Activated naive CD4-positive, alpha-beta T cell treated with anti-CD3 and anti-CD28 coated beads, Interleukin-2, amount 10 ng/mL, durations not matched to agents 7 days and 5 days (primary cell): ENCODE measurements around the gene DACH1.
"Not testable (repeated sequence)": the region's sequence is repeated elsewhere in the genome, so short reads cannot be mapped to it uniquely, and the experiment has no call there.

Experiments
- CTCF ChIA-PET: fragments of 350-600 bp; sonication (Branson Sonifier 250); formaldehyde crosslinking; loops from one replicate; lab custom pipeline; 2021; ENCODE audit warnings: antibody characterized with exemption; lab: Charles Lee
- DNase-seq: peaks from one replicate; pipeline ENCODE4 v3.0.0-alpha.2; 2020
- H3K27ac Mint-ChIP-seq: one replicate; pipeline ENCODE4 v1.8.0; 2021; ENCODE audit warnings: mild to moderate bottlenecking, moderate library complexity, mixed read lengths
- H3K27me3 Mint-ChIP-seq: one replicate; pipeline ENCODE4 v1.8.0; 2021; ENCODE audit warnings: mild to moderate bottlenecking, mixed read lengths
- H3K36me3 Mint-ChIP-seq: one replicate; pipeline ENCODE4 v1.8.0; 2021; ENCODE audit warnings: mixed read lengths
- H3K4me1 Mint-ChIP-seq: one replicate; pipeline ENCODE4 v1.8.0; 2021; ENCODE audit warnings: mixed read lengths
- H3K4me3 Mint-ChIP-seq: one replicate; pipeline ENCODE4 v1.8.0; 2021; ENCODE audit warnings: mild to moderate bottlenecking, moderate library complexity, mixed read lengths
- H3K9me3 Mint-ChIP-seq: one replicate; pipeline ENCODE4 v1.8.0; 2021; ENCODE audit warnings: mixed read lengths

Gene DACH1

DNA sequence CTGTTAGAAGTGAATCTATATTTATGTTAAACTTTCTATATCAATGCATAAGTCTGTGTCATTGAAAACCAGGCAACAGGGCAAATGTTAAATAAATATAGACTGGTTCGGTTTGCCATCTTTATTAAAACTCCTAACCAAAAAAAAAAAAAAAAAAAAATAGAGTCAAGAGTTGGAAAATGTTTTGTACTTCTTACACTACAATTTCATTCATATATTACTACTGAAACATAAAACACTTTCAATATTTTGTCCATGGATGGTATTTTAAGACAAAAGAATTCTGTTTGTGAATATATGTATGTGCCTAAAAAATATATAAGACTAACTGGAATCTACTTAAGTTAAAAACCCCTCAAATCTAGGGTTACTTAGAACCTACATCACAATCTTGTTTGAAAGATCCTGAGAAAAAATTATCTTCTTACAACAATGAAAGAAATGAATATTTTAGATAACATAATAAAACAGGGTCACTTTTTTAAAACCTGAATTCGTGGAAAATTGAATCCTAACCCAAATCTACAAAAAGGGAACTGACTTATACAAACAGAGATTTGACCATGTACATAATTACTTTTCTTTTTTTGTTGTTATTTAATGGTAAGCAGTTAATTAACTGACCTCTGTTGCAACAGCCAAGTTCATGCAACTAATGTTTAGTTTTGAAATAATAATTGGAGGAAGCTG lies 5.1 kb downstream of the DACH1 start:
- Mint-ChIP-seq H3K27me3 (peaks cover 36% of the 10 kb centered on the region), H3K9me3 (no peaks in the 10 kb centered on the region), H3K36me3 (peaks cover 4% of the 10 kb centered on the region), H3K27ac (no peak overlapping the region), H3K4me1 (peaks cover 16% of the 10 kb centered on the region), H3K4me3 (no peak overlapping the region)
- CTCF ChIA-PET: no interaction called here
- DNase-seq: no peak

DNA sequence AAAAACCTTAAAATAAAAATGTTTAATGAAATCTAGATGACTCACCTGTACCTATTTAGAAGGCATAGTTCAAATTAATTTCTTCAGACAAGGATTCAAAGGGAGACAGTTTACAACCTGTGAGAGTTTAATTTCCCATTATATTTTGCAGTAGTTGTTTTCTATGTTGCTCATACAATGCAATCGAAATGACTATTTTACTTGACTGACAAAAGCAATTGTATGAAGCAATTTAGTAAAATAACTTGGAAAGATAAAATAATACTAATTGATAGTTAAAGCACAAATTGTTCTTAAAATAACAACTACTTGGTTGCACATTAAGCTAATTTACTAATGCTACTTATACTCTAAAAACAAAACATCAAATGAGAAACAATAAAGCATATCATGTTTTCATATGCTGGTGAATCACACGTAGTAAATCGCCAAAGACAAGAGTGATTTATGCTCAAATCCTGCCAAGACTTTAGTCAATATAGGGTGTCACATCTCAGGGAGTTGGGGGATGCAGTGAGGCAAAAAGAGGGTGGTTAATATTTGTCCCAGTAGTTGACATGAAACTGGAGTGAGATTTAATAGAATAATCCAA lies 6.4 kb downstream of the DACH1 start:
- Mint-ChIP-seq H3K27me3 (peaks cover 23% of the 10 kb centered on the region), H3K27ac (no peak overlapping the region), H3K4me1 (peaks cover 9% of the 10 kb centered on the region), H3K36me3 (peaks cover 4% of the 10 kb centered on the region), H3K9me3 (no peaks in the 10 kb centered on the region), H3K4me3 (no peak overlapping the region)
- no peak for DNase-seq
- CTCF ChIA-PET: no interaction called here

DNA sequence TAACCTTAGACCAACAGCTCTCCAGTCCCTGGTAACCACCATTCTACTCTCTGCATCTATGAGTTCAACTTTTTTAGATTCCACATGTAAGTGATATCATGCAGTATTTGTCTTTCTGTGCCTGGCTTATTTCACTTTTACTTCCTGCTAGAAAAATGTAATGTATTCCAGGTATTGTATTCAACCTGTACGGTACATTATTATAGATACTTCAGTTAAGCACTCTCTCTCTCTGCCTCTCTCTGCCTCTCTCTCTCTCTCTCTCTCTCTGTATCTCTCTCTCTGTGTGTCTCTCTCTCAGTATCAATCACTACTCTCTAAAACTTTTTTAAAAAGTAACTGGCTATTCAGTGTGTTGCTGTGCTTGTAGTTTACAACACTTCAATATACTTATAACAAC lies 8.4 kb downstream of the DACH1 start:
- H3K4me1 Mint-ChIP-seq: no peaks in the 10 kb centered on the region
- no peak overlapping the region for H3K4me3 Mint-ChIP-seq
- no peaks in the 10 kb centered on the region for H3K9me3 Mint-ChIP-seq
- H3K36me3 Mint-ChIP-seq: no peaks in the 10 kb centered on the region
- no peak overlapping the region for H3K27ac Mint-ChIP-seq
- no peak for DNase-seq
- peaks cover 3% of the 10 kb centered on the region for H3K27me3 Mint-ChIP-seq
- CTCF ChIA-PET: no interaction called here

DNA sequence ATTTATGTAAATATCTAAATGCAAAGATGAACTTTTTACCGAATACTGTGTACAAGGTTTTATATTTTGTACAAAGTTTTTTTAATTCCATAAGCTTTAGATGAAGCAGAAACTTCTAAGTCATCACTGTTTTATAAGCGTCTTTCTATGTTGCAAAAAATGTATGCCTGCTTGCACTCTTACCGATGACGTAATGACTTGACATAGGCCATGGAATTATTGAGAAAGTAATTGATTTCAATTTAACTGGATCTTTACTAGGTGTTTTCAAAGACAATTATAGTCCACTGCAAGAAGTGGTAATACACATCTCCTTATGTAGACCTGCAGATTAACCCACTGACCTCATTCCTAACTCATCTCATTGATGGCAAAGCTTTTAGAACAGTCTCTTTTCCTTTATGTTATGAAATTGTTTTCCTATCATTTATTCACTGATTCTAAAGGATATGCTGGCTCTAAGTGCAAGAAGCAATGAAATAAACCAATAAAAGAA lies 10.4 kb downstream of the DACH1 start:
- CTCF ChIA-PET: no interaction called here
- no peaks in the 10 kb centered on the region for H3K36me3 Mint-ChIP-seq
- no peak overlapping the region for H3K4me3 Mint-ChIP-seq
- no peaks in the 10 kb centered on the region for H3K9me3 Mint-ChIP-seq
- no peak overlapping the region for H3K27ac Mint-ChIP-seq
- H3K27me3 Mint-ChIP-seq: no peaks in the 10 kb centered on the region
- no peaks in the 10 kb centered on the region for H3K4me1 Mint-ChIP-seq
- DNase-seq: no peak

DNA sequence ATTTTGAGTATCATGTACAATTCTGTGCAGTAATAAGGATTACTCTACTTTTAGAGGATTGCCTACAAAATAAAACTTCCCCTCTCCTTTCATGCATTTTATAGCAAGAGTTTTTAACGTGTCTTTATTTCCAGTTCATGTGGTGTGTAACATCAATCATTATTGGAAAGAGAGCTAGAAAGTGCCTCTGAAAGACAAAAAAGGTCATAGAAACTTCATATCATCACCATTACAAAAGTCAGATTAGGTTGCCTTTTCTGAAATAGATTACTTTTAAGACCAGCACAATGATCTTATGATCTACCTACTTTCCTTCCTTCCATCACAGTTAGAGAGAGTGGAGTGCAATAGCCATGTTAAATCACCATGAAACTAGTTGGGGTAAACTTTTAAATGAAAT lies 12.6 kb downstream of the DACH1 start:
- no peak overlapping the region for H3K27ac Mint-ChIP-seq
- no peaks in the 10 kb centered on the region for H3K9me3 Mint-ChIP-seq
- no peaks in the 10 kb centered on the region for H3K4me1 Mint-ChIP-seq
- CTCF ChIA-PET: no interaction called here
- no peak overlapping the region for H3K4me3 Mint-ChIP-seq
- no peaks in the 10 kb centered on the region for H3K27me3 Mint-ChIP-seq
- no peaks in the 10 kb centered on the region for H3K36me3 Mint-ChIP-seq
- no peak for DNase-seq

DNA sequence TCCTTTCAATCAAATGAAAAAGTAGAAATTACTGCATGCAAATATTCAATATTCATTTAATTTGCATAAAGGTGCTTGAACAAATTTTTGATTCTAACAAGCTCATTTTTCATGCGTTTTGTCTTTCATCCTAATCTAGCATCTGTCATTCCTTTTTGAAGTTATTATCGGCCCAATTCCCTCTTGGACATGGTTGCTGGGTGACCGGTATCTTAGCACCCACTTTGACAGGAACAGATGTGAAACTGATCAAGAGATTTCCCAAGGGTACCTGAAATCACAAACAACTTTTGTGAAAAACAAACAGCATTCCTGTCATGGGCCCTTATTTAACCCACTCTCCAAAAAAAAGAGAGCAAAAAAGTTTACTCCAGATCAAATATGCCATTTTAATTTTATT lies 13.3 kb downstream of the DACH1 start:
- no peak for DNase-seq
- Mint-ChIP-seq H3K9me3 (no peaks in the 10 kb centered on the region), H3K27ac (no peak overlapping the region), H3K4me1 (no peaks in the 10 kb centered on the region), H3K36me3 (no peaks in the 10 kb centered on the region), H3K27me3 (no peaks in the 10 kb centered on the region), H3K4me3 (no peak overlapping the region)
- CTCF ChIA-PET: no interaction called here

DNA sequence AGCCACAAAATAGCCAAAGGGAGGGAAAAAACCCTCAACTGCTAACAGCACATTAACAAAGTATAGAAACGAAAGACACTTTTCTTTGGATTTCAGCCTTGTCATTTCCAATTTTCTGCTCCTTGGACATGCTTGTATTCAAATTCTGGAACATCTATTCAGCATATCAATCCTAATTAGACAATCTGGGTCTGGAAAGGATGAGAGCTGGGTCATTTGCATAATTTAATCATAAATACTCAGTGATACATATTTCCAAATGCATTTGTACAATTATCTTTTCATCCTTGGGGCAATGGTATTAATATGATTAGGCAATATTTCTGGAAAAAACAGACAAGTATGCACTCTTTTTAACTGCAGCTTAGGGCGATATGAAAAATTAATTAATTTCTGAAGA lies 14.3 kb downstream of the DACH1 start:
- Mint-ChIP-seq H3K4me3 (no peak overlapping the region), H3K27ac (no peak overlapping the region), H3K9me3 (no peaks in the 10 kb centered on the region), H3K4me1 (no peaks in the 10 kb centered on the region), H3K36me3 (no peaks in the 10 kb centered on the region), H3K27me3 (no peaks in the 10 kb centered on the region)
- CTCF ChIA-PET: no interaction called here
- DNase-seq: no peak

DNA sequence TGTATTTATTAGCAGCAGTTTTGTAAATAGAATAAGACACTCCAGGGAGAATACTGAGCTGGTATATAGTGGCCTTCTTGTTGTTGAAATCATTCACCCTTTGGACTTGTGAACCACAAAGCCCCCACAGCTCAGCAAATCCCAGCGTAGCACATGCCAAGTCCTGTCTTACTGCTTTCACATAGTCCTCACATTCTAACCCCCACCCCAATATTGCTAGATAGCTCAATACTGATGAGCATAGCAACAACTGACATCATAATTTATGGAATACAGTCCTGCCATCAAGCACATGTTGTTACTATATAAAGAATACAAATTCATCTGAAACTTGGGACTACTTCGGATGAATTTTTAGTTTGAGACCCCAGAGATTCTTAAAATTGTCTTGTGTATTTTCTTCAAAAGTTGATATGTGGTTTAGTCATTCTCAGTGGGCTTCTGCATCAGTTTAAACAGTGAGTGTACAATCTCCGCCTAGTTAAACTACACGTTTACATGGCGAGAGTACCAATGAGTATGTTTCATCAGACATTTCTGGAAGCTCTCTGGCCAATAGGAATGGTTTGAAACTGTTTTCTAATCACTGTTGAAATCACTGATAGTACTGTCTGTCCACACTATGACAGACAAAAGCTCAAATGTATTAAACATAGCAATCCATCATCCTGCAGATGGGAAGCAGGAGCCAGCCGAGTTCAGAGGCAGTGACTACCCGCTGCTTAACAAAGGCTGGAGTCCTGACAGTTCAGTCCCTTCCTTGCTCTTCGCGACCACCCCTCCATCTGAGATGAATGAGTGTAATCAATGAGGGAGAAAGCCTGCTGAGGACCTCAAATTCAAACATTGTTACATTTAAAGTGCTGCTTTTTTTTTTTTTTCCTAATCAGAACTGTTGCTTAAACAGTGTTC lies 15.2 kb downstream of the DACH1 start:
- no peaks in the 10 kb centered on the region for H3K27me3 Mint-ChIP-seq
- no peaks in the 10 kb centered on the region for H3K4me1 Mint-ChIP-seq
- DNase-seq: no peak
- no peak overlapping the region for H3K4me3 Mint-ChIP-seq
- no peak overlapping the region for H3K27ac Mint-ChIP-seq
- CTCF ChIA-PET: no interaction called here
- H3K9me3 Mint-ChIP-seq: no peaks in the 10 kb centered on the region
- no peaks in the 10 kb centered on the region for H3K36me3 Mint-ChIP-seq

DNA sequence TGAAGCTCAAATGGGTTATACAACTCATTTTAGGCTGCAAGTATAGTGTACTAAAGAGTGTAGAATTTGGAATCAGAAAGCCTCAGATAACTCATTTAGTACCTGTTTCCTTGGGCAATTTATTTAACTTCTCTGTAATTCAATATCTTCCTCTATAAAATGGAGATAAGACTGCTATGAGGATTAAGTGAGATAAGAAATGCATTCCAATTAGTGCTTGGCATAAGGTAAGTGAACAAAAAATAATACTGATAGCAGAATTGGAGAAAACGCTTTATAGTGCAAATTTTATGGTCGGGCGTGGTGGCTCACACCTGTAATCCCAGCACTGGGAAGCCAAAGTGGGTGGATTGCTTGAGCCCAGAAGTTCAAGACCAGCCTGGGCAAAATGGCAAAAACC lies 25.0 kb downstream of the DACH1 start:
- Mint-ChIP-seq H3K27me3 (no peaks in the 10 kb centered on the region), H3K27ac (no peak overlapping the region), H3K36me3 (no peaks in the 10 kb centered on the region), H3K9me3 (no peaks in the 10 kb centered on the region), H3K4me3 (no peak overlapping the region), H3K4me1 (no peaks in the 10 kb centered on the region)
- CTCF ChIA-PET: no interaction called here
- no peak for DNase-seq

DNA sequence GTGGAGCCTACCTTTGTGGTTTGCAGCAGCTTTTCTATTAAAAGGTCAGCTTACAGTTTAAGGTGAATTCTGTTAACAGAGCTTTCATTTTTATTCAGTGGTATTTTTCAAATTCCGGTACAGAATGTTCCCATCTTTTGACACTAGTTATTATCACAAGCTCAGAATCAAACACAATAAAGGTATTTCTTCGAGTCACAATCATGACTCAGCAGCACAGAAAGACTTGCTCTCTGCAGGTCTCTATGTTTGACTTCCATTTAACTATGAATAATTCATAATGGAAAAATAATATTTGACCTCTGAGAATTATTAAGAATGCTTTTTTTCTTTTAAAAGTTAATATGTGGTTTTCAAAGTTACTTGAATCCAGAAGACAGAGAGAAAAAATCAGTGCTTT lies 28.2 kb downstream of the DACH1 start:
- no peak for DNase-seq
- CTCF ChIA-PET: no interaction called here
- H3K36me3 Mint-ChIP-seq: no peaks in the 10 kb centered on the region
- H3K4me1 Mint-ChIP-seq: no peaks in the 10 kb centered on the region
- no peaks in the 10 kb centered on the region for H3K27me3 Mint-ChIP-seq
- peaks cover 1% of the 10 kb centered on the region for H3K9me3 Mint-ChIP-seq
- H3K27ac Mint-ChIP-seq: no peak overlapping the region
- H3K4me3 Mint-ChIP-seq: no peak overlapping the region

DNA sequence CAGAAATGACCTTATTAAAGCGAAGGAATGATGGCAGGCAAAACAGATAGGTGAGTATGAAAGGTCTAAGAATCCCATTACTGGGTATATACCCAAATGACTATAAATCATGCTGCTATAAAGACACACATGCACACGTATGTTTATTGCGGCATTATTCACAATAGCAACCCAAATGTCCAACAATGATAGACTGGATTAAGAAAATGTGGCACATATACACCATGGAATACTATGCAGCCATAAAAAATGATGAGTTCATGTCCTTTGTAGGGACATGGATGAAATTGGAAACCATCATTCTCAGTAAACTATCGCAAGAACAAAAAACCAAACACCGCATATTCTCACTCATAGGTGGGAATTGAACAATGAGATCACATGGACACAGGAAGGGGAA lies 29.4 kb downstream of the DACH1 start:
- DNase-seq, H3K4me3 Mint-ChIP-seq, H3K27me3 Mint-ChIP-seq, CTCF ChIA-PET, H3K27ac Mint-ChIP-seq, H3K9me3 Mint-ChIP-seq, H3K4me1 Mint-ChIP-seq, H3K36me3 Mint-ChIP-seq: not testable (repeated sequence)

DNA sequence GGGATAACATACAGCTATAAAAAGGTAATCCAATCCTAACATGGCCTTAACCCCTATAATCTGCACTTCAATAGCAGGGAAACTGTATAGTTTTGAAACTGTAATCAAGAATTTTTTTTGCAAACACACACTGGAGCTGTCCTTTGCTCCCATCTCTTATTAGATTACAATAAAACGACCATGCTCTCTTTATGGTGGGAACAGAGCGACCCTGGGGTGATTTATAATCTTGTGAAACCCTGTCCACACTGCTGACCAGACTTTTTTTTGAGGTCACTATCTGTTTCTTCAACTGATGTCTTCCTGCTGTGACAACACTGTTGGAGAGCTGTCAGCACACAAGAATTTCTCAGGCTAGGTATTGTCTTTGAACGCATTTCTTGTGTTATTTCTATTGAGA lies 35.3 kb downstream of the DACH1 start:
- H3K27me3 Mint-ChIP-seq: no peaks in the 10 kb centered on the region
- CTCF ChIA-PET: no interaction called here

DNA sequence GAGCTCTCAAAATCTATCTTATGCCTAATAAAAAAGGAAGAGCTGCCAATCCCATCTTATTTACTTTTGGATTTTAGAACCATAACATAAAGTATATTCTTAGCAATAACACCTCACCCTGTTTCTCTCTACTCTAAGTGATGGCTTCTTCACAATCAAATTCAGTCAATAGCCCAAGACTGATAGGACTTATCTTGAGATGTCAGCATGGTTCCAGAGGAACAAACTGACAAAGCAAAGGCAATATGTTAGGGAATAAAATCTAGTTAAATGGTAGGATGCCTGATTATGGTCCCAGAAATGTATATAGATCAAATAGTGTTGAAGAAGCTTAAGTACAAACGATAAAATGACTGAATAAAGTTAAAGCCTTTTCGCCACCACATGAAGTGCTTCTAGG lies 36.3 kb downstream of the DACH1 start:
- no peaks in the 10 kb centered on the region for H3K27me3 Mint-ChIP-seq
- CTCF ChIA-PET: no interaction called here
- H3K36me3 Mint-ChIP-seq: no peaks in the 10 kb centered on the region
- no peaks in the 10 kb centered on the region for H3K9me3 Mint-ChIP-seq
- H3K27ac Mint-ChIP-seq: no peak overlapping the region
- H3K4me3 Mint-ChIP-seq: no peak overlapping the region
- no peak for DNase-seq
- peaks cover 5% of the 10 kb centered on the region for H3K4me1 Mint-ChIP-seq

More for the DNA sequence above, 35.3 kb downstream of the DACH1 start:
- no peak overlapping the region for H3K27ac Mint-ChIP-seq
- no peaks in the 10 kb centered on the region for H3K36me3 Mint-ChIP-seq
- no peaks in the 10 kb centered on the region for H3K9me3 Mint-ChIP-seq
- H3K4me1 Mint-ChIP-seq: peaks cover 5% of the 10 kb centered on the region
- no peak overlapping the region for H3K4me3 Mint-ChIP-seq
- no peak for DNase-seq

DNA sequence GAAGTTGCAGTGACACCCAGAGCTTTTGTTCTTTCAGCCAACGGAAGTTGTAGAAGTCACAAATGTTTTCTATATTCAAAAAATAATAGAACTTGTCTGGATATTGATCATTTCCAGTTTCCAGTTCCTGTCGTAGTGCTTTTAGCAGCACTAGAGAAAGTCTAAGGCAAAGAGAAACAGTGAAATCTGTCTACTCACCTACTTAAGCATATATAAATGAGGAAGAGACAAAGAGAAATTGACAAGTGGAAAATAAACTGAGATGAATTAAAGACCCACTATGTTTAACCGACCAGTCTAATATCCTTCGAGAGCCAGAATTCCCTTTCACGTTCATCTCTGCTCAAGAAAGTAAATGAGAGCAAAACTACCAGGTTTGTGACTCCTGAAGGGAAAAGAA lies 36.7 kb downstream of the DACH1 start:
- Mint-ChIP-seq H3K4me3 (no peak overlapping the region), H3K4me1 (peaks cover 5% of the 10 kb centered on the region)
- DNase-seq: no peak

DNA sequence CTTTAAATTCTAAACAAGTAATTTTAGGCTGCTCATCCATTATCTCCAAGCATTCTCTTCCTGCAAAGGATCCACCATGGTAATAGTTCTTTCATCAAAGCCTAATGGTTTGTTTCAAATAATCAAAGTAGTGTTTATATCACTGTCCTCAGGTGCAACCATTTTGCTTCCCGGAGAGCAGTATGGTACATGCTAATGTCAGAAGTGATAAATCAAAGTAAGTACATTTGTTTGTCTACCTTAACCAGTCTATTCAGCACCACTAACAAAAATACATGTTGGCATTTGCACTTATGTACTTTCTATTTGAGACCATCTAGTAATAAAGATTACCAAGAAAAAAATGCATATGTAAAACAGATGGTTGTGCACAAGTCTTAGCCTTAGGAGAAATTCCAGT lies 37.5 kb downstream of the DACH1 start:
- no peak for DNase-seq
- CTCF ChIA-PET: no interaction called here
- Mint-ChIP-seq H3K27ac (no peak overlapping the region), H3K36me3 (no peaks in the 10 kb centered on the region), H3K4me3 (no peak overlapping the region), H3K4me1 (peaks cover 5% of the 10 kb centered on the region), H3K27me3 (no peaks in the 10 kb centered on the region), H3K9me3 (no peaks in the 10 kb centered on the region)

More for the DNA sequence above, 36.7 kb downstream of the DACH1 start:
- H3K27me3 Mint-ChIP-seq: no peaks in the 10 kb centered on the region
- no peaks in the 10 kb centered on the region for H3K36me3 Mint-ChIP-seq
- H3K9me3 Mint-ChIP-seq: no peaks in the 10 kb centered on the region
- CTCF ChIA-PET: no interaction called here
- no peak overlapping the region for H3K27ac Mint-ChIP-seq
